Measurements from ENCODE around the gene RBM24. TPM values are rescaled to one million over a fixed set of nuclear protein-coding genes. Genes with fewer than 3 reads are reported as not detected.

RBM24 gene
- total RNA-seq, result 10 to 100 TPM in 3 of 4 donors, 1 to 10 TPM in 1; 8.3 to 34.1 (median 15.1) TPM
- polyA plus RNA-seq, result 1 to 10 TPM; 1.3 to 7.8 (median 1.8) TPM

- TF ChIP-seq POLR2A (IDR thresholded peaks at IDR 0.05), result no peak
- TF ChIP-seq, protein P1, sequence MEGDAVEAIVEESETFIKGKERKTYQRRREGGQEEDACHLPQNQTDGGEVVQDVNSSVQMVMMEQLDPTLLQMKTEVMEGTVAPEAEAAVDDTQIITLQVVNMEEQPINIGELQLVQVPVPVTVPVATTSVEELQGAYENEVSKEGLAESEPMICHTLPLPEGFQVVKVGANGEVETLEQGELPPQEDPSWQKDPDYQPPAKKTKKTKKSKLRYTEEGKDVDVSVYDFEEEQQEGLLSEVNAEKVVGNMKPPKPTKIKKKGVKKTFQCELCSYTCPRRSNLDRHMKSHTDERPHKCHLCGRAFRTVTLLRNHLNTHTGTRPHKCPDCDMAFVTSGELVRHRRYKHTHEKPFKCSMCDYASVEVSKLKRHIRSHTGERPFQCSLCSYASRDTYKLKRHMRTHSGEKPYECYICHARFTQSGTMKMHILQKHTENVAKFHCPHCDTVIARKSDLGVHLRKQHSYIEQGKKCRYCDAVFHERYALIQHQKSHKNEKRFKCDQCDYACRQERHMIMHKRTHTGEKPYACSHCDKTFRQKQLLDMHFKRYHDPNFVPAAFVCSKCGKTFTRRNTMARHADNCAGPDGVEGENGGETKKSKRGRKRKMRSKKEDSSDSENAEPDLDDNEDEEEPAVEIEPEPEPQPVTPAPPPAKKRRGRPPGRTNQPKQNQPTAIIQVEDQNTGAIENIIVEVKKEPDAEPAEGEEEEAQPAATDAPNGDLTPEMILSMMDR (IDR thresholded peaks at IDR 0.05), result peak in 3 of 4 experiments; percentile 20 to 26 (median 25)
- intact Hi-C loops (cut with DNase I), result loop anchor here (2.0 to 5.0 kb wide), 4 partner anchors 114 to 321 kb away; partner anchors contain the start of gene FAM8A1
- no peaks in the 10 kb centered on the region for H3K27me3 ChIP-seq
- peaks cover 0 to 19% (median 0%) of the 10 kb centered on the region in 4 donors for H3K36me3 ChIP-seq
- H3K27ac ChIP-seq, result peak within 1 kb of the TSS; percentile 92 to 95 (median 94)
- H3K4me1 ChIP-seq, result peaks cover 0 to 77% (median 37%) of the 10 kb centered on the region in 4 donors
- H3K9me3 ChIP-seq, result no peaks in the 10 kb centered on the region
- WGBS, 2 donors, result 1 to 2% methylated on average over 46 of the region's 46 CpGs
- H3K4me3 ChIP-seq, result peak within 1 kb of the TSS; percentile 80 to 93 (median 89)
- DNase-seq, result peak; percentile 88
Observed at GRCh38 chr6:17281100-17281496, at the start of gene RBM24. RBM24 (plus strand) TSS chr6:17281361; CDS start chr6:17281582, 221 bp downstream.

GRCh38 chr6:17233531-17233930, 47.6 kb upstream of the RBM24 start:
- no peak overlapping the region for H3K27ac ChIP-seq
- TF ChIP-seq POLR2A (IDR thresholded peaks at IDR 0.05) (no peak), POLR2AphosphoS5 (IDR thresholded peaks at IDR 0.05) (no peak), EP300 (IDR thresholded peaks at IDR 0.05) (no peak)
- TF ChIP-seq, protein P1 (IDR thresholded peaks at IDR 0.05), result no peak
- no peaks in the 10 kb centered on the region for H3K27me3 ChIP-seq
- no peak overlapping the region for H3K4me3 ChIP-seq
- intact Hi-C loops (cut with DNase I), result no loop called here
- H3K36me3 ChIP-seq, result no peaks in the 10 kb centered on the region
- 85 to 92% methylated on average over 2 of the region's 2 CpGs for WGBS, 2 donors
- no peak for DNase-seq
- no peaks in the 10 kb centered on the region for H3K4me1 ChIP-seq
- H3K9me3 ChIP-seq, result no peaks in the 10 kb centered on the region

- 90 to 93% methylated on average over 2 of the region's 2 CpGs for WGBS, 2 donors
- intact Hi-C loops (cut with DNase I), result no loop called here
- Histone ChIP-seq H3K9me3 (peaks cover 0 to 3% (median 0%) of the 10 kb centered on the region in 4 donors), H3K36me3 (no peaks in the 10 kb centered on the region), H3K4me3 (no peak overlapping the region), H3K27ac (no peak overlapping the region), H3K4me1 (no peaks in the 10 kb centered on the region), H3K27me3 (no peaks in the 10 kb centered on the region)
- TF ChIP-seq, protein P1 (IDR thresholded peaks at IDR 0.05), result no peak
- no peak for TF ChIP-seq EP300 (IDR thresholded peaks at IDR 0.05)
- TF ChIP-seq POLR2A (IDR thresholded peaks at IDR 0.05), result no peak
- no peak for TF ChIP-seq POLR2AphosphoS5 (IDR thresholded peaks at IDR 0.05)
- no peak for DNase-seq
Observed at GRCh38 chr6:17237246-17237645, 43.9 kb upstream of the RBM24 start.

DNA sequence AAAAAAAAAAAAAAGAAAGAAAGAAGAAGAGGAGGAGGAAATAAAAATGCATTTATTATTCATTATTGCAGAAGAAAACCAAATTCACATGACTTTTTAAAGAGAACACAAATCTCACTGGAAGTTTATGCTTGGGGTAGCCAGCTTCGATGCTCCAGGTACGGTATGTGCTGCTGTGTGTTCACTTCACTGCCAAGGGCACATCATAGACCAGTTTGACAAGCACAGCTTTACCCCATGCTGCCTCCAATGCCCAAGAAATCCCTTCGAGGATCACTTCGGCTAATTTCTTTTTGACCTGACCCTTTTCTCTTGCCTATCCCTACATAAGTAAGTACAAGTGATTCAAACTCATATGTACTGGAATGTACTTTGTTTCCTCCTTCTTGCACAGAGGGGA, 41.9 kb upstream of the RBM24 start:
- H3K4me3 ChIP-seq, result no peak overlapping the region
- no peak for DNase-seq
- intact Hi-C loops (cut with DNase I), result no loop called here
- 92 to 96% methylated on average over 4 of the region's 4 CpGs for WGBS, 2 donors
- H3K4me1 ChIP-seq, result no peaks in the 10 kb centered on the region
- H3K36me3 ChIP-seq, result no peaks in the 10 kb centered on the region
- no peaks in the 10 kb centered on the region for H3K27me3 ChIP-seq
- H3K27ac ChIP-seq, result no peak overlapping the region
- peaks cover 0 to 3% (median 0%) of the 10 kb centered on the region in 4 donors for H3K9me3 ChIP-seq
- no peak for TF ChIP-seq POLR2AphosphoS5 (IDR thresholded peaks at IDR 0.05)
- TF ChIP-seq EP300 (IDR thresholded peaks at IDR 0.05), result no peak

DNA sequence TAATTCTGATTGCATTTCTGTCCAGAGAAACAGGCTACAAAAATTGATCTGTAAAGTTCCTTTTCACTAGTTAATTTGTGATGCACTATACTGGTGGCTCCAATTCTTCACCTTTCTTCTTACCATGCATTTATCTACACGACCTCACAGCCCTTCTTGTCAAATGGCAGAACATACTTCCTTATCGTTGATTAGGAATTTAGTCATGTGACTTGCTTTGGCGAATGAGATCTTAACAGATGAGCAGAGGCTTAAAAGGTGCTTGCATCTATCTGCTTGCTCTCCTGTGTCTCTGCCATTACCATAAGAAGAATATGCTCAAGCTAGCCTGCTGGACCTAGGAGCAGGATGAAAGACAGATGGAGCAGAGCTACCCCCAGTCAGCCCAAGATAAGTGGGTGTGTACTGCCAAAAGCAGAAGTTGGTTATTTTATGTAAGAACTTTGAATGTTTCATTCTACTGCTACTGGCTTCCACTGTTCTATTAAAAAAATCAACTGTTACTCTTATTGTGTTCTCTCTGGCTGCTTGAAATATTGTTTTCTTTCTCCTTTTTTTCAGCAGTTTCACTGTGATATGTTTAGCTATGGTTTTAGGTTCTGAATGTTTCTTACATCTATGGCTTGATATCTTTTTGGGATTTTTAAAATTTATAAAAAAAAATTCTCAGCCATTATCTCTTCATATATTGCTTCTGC, 40.2 kb upstream of the RBM24 start:
- no peak for DNase-seq
- WGBS, 2 donors, result 88% methylated on average over 3 of the region's 3 CpGs
- no peak overlapping the region for H3K27ac ChIP-seq
- intact Hi-C loops (cut with DNase I), result no loop called here
- TF ChIP-seq POLR2A (IDR thresholded peaks at IDR 0.05) (no peak), POLR2AphosphoS5 (IDR thresholded peaks at IDR 0.05) (no peak), EP300 (IDR thresholded peaks at IDR 0.05) (no peak)
- TF ChIP-seq, protein P1 (IDR thresholded peaks at IDR 0.05), result no peak
- no peak overlapping the region for H3K4me3 ChIP-seq
- no peaks in the 10 kb centered on the region for H3K27me3 ChIP-seq
- H3K4me1 ChIP-seq, result no peaks in the 10 kb centered on the region
- H3K9me3 ChIP-seq, result peaks cover 0 to 3% (median 0%) of the 10 kb centered on the region in 4 donors
- no peaks in the 10 kb centered on the region for H3K36me3 ChIP-seq

Measured in sigmoid colon (tissue), 7 donors.